ENCODE measurements around the gene NUP42. TPM values are rescaled to one million over a fixed set of nuclear protein-coding genes. Genes with fewer than 3 reads are reported as not detected.

The NUP42 gene
- total and polyA plus RNA-seq, 2 donors (not counting 3 experiments of a cell fraction or from before 2014, with no cell fraction given), result 31.5 to 38.6 TPM

DNA sequence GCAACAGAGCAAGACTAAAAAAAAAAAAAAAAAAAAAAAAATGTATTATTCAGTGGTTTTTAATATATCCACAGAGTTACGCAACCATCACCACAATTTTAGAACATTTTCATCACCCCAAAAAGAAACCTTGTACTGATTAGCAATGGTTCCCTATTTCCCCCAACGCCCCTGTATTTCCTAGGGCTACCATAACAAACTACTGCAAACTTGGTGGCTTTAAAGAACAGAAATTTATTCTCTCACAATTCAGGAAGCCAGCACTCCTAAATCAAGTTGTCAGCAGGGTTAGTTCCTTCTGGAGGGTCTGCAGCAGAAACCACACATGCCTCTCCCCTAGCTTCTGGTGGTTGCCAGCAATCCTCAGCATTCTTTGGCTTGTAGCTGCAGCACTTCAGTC lies 5.9 kb upstream of the NUP42 start:
- intact Hi-C loops (cut with micrococcal nuclease), result no loop called here
- no peaks in the 10 kb centered on the region for H3K4me1 ChIP-seq (ENCODE audit: control insufficient read depth, extremely low read depth, insufficient read depth, low read length)
- H3K79me2 ChIP-seq (ENCODE audit: control insufficient read depth, insufficient read depth, low read length), result no peaks in the 10 kb centered on the region
- no peak overlapping the region for H3K27ac ChIP-seq (ENCODE audit: insufficient read depth, low read depth, low read length)
- H3K9ac ChIP-seq (replicated peaks; ENCODE audit: extremely low read depth, insufficient read depth, low read length), result no peak overlapping the region
- H3K27me3 ChIP-seq (ENCODE audit: control insufficient read depth in 2 of 2, insufficient read depth in 2 of 2, low read length in 2 of 2), result no peaks in the 10 kb centered on the region
- H3K36me3 ChIP-seq (ENCODE audit: control insufficient read depth in 2 of 2, extremely low read depth in 1 of 2, insufficient read depth in 2 of 2, low read length in 2 of 2), result no peaks in the 10 kb centered on the region
- ChIA-PET CTCF (no interaction called here), POLR2A (no interaction called here)
- DNase-seq (ENCODE audit: low read depth, low spot score) (no peak), FAIRE-seq (no peak)
- H2AFZ ChIP-seq (ENCODE audit: low read depth, low read length), result no peak overlapping the region
- no TSS peak for BruUV-seq (replicated peaks)
- no peak overlapping the region for H3K4me2 ChIP-seq (ENCODE audit: insufficient read depth, low read length)
- H3K9me3 ChIP-seq (replicated peaks; ENCODE audit: control insufficient read depth, insufficient read depth, low read length), result no peaks in the 10 kb centered on the region
- no peaks in the 10 kb centered on the region for H3K9me1 ChIP-seq (replicated peaks; ENCODE audit: control insufficient read depth, extremely low read depth, insufficient read depth, low read length)
- dilution Hi-C loops (cut with MboI; ENCODE audit: extremely low pct_ligation_motif_present, low sequenced_read_pairs), result no loop called here
- no peak overlapping the region for H3K4me3 ChIP-seq (replicated peaks in 1 of 3; ENCODE audit: insufficient read depth in 1 of 3, low read depth in 1 of 3, low read length in 3 of 3)
- no peaks in the 10 kb centered on the region for H4K20me1 ChIP-seq (replicated peaks; ENCODE audit: control insufficient read depth, extremely low read depth, insufficient read depth, low read length)
- TF ChIP-seq JUN (IDR thresholded peaks at IDR 0.05; ENCODE audit: borderline replicate concordance, insufficient read depth, insufficient read length, low read depth) (no peak), FOS (IDR thresholded peaks at IDR 0.05; ENCODE audit: borderline replicate concordance, insufficient read depth, low read length) (no peak), EZH2 (IDR thresholded peaks at IDR 0.05; ENCODE audit: borderline replicate concordance, low read depth, low read length, severe bottlenecking) (no peak), MYC (IDR thresholded peaks at IDR 0.05; ENCODE audit: low read depth, low read length) (no peak), GATA2 (IDR thresholded peaks at IDR 0.05; ENCODE audit: insufficient read depth, insufficient read length, low read depth, low read length) (no peak), POLR2A (IDR thresholded peaks at IDR 0.05; ENCODE audit: low read depth, low read length) (no peak), POLR2AphosphoS5 (IDR thresholded peaks at IDR 0.05; ENCODE audit: insufficient read depth, low read depth, low read length) (no peak)
- TF ChIP-seq, protein P1, sequence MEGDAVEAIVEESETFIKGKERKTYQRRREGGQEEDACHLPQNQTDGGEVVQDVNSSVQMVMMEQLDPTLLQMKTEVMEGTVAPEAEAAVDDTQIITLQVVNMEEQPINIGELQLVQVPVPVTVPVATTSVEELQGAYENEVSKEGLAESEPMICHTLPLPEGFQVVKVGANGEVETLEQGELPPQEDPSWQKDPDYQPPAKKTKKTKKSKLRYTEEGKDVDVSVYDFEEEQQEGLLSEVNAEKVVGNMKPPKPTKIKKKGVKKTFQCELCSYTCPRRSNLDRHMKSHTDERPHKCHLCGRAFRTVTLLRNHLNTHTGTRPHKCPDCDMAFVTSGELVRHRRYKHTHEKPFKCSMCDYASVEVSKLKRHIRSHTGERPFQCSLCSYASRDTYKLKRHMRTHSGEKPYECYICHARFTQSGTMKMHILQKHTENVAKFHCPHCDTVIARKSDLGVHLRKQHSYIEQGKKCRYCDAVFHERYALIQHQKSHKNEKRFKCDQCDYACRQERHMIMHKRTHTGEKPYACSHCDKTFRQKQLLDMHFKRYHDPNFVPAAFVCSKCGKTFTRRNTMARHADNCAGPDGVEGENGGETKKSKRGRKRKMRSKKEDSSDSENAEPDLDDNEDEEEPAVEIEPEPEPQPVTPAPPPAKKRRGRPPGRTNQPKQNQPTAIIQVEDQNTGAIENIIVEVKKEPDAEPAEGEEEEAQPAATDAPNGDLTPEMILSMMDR (IDR thresholded peaks at IDR 0.05; ENCODE audit: extremely low read depth in 1 of 2, insufficient read depth in 1 of 2, low read depth in 1 of 2, low read length in 2 of 2), result no peak
- TF ChIP-seq, protein P2, sequence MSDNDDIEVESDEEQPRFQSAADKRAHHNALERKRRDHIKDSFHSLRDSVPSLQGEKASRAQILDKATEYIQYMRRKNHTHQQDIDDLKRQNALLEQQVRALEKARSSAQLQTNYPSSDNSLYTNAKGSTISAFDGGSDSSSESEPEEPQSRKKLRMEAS (IDR thresholded peaks at IDR 0.05; ENCODE audit: insufficient read depth, insufficient read length), result no peak

Measured in endothelial cell of umbilical vein (primary cell).